Hepatocyte (in vitro differentiated cells): ENCODE measurements around the gene CLIP4.

Experiments used
- CTCF ChIP-seq: fragments of 200-600 bp; sonication (generic); IDR thresholded peaks from 2 replicates; pipeline ENCODE4 v1.5.1; 2016; ENCODE audit warnings: antibody characterized with exemption, mild to moderate bottlenecking; ENCODE audit not compliant: poor library complexity
- EZH2phosphoT487 ChIP-seq: fragments of 200-600 bp; sonication (generic); IDR thresholded peaks from one replicate; pipeline ENCODE4 v1.6.1; 2018; ENCODE audit warnings: antibody characterized with exemption, mild to moderate bottlenecking, low read depth, moderate library complexity; ENCODE audit not compliant: unreplicated experiment, severe bottlenecking

GRCh38 chr2:29139152-29139551 is 23.9 kb downstream of the CLIP4 start:
- no peak for TF ChIP-seq EZH2phosphoT487
- no peak for TF ChIP-seq CTCF
